ENCODE data around the gene PCDHA8.
"Not testable (repeated sequence)": the region's sequence is repeated elsewhere in the genome, so short reads cannot be mapped to it uniquely, and the experiment has no call there.

PCDHA8 gene

GRCh38 chr5:140822281-140822629 lies 18.7 kb upstream of the PCDHA8 start:
- TF ChIP-seq CTCF (IDR thresholded peaks at IDR 0.05; ENCODE audit: low read depth, low read length, missing control alignments), result no peak
- no peak overlapping the region for H3K4me3 ChIP-seq (replicated peaks; ENCODE audit: low read depth, low read length)
- DNase-seq (ENCODE audit: extremely low read depth, low read depth), result no peak

GRCh38 chr5:140822969-140823368 lies 18.0 kb upstream of the PCDHA8 start:
- H3K4me3 ChIP-seq (replicated peaks; ENCODE audit: low read depth, low read length); DNase-seq (ENCODE audit: extremely low read depth, low read depth): not testable (repeated sequence)

- no peak for TF ChIP-seq CTCF (IDR thresholded peaks at IDR 0.05; ENCODE audit: low read depth, low read length, missing control alignments)
- no peak overlapping the region for H3K4me3 ChIP-seq (replicated peaks; ENCODE audit: low read depth, low read length)
- no peak for DNase-seq (ENCODE audit: extremely low read depth, low read depth)
These were observed 17.5 kb upstream of the PCDHA8 start for GRCh38 chr5:140823475-140823874.

- H3K4me3 ChIP-seq (replicated peaks; ENCODE audit: low read depth, low read length), result no peak within 1 kb of the TSS
- TF ChIP-seq CTCF (IDR thresholded peaks at IDR 0.05; ENCODE audit: low read depth, low read length, missing control alignments), result no peak
- no peak for DNase-seq (ENCODE audit: extremely low read depth, low read depth)
These were observed 13.2 kb upstream of the PCDHA8 start, which contains the start of gene PCDHA6 for GRCh38 chr5:140827704-140828361. TSS of gene PCDHA6 (plus strand) at chr5:140827960. CDS start at chr5:140828092, 132 bp downstream.

GRCh38 chr5:140828362-140828737 lies 12.6 kb upstream of the PCDHA8 start:
- no peak for TF ChIP-seq CTCF (IDR thresholded peaks at IDR 0.05; ENCODE audit: low read depth, low read length, missing control alignments)
- no peak overlapping the region for H3K4me3 ChIP-seq (replicated peaks; ENCODE audit: low read depth, low read length)
- no peak for DNase-seq (ENCODE audit: extremely low read depth, low read depth)

- not testable (repeated sequence) for DNase-seq (ENCODE audit: extremely low read depth, low read depth); H3K4me3 ChIP-seq (replicated peaks; ENCODE audit: low read depth, low read length)
These were observed 11.2 kb upstream of the PCDHA8 start for GRCh38 chr5:140829511-140830501.

- TF ChIP-seq CTCF (IDR thresholded peaks at IDR 0.05; ENCODE audit: low read depth, low read length, missing control alignments), result no peak
- no peak within 1 kb of the TSS for H3K4me3 ChIP-seq (replicated peaks; ENCODE audit: low read depth, low read length)
- no peak for DNase-seq (ENCODE audit: extremely low read depth, low read depth)
These were observed 7.0 kb upstream of the PCDHA8 start, which contains the start of gene PCDHA7 for GRCh38 chr5:140833993-140834392. TSS of gene PCDHA7 (plus strand) at chr5:140834269. CDS start at chr5:140834384, 115 bp downstream.

- DNase-seq (ENCODE audit: extremely low read depth, low read depth); H3K4me3 ChIP-seq (replicated peaks; ENCODE audit: low read depth, low read length): not testable (repeated sequence)
These were observed 6.5 kb upstream of the PCDHA8 start for GRCh38 chr5:140834439-140835008.

All from HFF-Myc (cell line).